GM12873 (cell line): ENCODE measurements around the gene WTAP.

ENCODE experiments used
- CTCF ChIP-seq: IDR thresholded peaks from 2 replicates; pipeline ENCODE4 v1.5.1; 2012; ENCODE audit warnings: low read depth, mild to moderate bottlenecking, moderate library complexity, low read length, control low read depth; ENCODE audit not compliant: insufficient read depth; ENCODE audit errors: missing control alignments

Gene WTAP

GRCh38 chr6:159801935-159802334, 74.6 kb downstream of the WTAP start:
- no peak for TF ChIP-seq CTCF

GRCh38 chr6:159804504-159804903, 77.2 kb downstream of the WTAP start:
- no peak for TF ChIP-seq CTCF

- no peak for TF ChIP-seq CTCF
Measured at GRCh38 chr6:159805440-159806020, 78.2 kb downstream of the WTAP start.
